ENCODE results near the gene PLA2G4B. TPM values are rescaled to one million over a fixed set of nuclear protein-coding genes. Genes with fewer than 3 reads are reported as not detected.

The PLA2G4B gene
- total and polyA plus RNA-seq, 2 of the 8 experiments (the other 6 are each of a cell fraction or from before 2014, with no cell fraction given): 4.2 to 9.2 TPM

DNA sequence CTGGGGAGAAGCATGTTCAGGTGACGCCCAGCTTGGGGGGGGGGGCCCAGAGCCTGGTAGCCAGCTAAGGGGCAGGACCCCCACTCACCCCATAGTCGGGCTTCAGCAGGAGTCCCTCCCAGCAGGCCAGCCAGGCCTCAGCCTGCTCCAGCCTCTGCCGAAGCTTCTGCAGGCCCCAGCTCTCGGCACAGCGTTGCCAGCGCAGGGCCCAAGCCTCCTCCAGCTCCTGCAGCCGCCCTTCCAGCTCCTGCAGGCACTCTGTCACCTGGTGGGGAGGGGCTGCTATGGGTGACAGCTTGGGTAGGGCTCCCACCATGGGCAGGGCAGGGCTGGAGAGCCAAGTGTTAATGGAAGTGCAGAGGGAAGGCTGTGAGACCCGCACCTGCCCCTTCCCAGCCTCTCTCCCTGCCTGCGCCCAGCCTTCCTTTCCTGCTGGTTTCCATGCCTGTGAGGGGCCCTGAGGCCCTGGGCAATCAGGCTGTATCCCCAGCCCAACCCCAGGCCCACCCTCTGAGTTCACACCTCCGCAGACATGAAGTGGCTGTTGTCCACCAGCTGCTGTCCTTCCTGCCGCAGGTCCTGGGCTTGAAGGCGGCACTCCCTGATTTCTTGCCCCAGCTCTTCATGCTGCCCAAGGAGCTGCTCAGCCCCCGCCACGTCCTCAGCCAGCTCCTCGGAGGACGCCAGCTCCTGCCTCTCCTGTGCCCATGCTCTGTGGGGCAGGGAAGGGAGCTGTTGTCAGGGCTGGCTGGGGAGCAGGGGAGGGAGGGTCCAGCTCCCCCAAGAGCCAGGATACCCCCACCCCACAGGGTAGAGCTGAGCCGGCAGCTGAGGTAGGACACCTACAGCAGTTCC lies 14.3 kb downstream of the PLA2G4B start (continued):
- TF ChIP-seq TAF7 (optimal IDR thresholded peaks at IDR 0.05; ENCODE audit: borderline replicate concordance, low read depth, low read length): no peak
- TF ChIP-seq, protein P1, sequence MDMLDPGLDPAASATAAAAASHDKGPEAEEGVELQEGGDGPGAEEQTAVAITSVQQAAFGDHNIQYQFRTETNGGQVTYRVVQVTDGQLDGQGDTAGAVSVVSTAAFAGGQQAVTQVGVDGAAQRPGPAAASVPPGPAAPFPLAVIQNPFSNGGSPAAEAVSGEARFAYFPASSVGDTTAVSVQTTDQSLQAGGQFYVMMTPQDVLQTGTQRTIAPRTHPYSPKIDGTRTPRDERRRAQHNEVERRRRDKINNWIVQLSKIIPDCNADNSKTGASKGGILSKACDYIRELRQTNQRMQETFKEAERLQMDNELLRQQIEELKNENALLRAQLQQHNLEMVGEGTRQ (IDR thresholded peaks at IDR 0.05; ENCODE audit: low read length): no peak
- TF ChIP-seq CBX5 (IDR thresholded peaks at IDR 0.05; ENCODE audit: low read depth, low read length): no peak
- TF ChIP-seq MAFK (IDR thresholded peaks at IDR 0.05; ENCODE audit: low read depth, low read length): no peak
- no peak for TF ChIP-seq EGR1 (IDR thresholded peaks at IDR 0.05; ENCODE audit: borderline replicate concordance, low read depth, low read length)
- no peak for TF ChIP-seq RFX5 (IDR thresholded peaks at IDR 0.05; ENCODE audit: borderline replicate concordance, low read depth, low read length)
- no peak for TF ChIP-seq CHD2 (IDR thresholded peaks at IDR 0.05; ENCODE audit: low read length)
- no peak for TF ChIP-seq BACH1 (IDR thresholded peaks at IDR 0.05; ENCODE audit: low read length)
- no peak for TF ChIP-seq CREB1 (IDR thresholded peaks at IDR 0.05)
- no peak for TF ChIP-seq NRF1 (IDR thresholded peaks at IDR 0.05; ENCODE audit: low read depth, low read length)
